Thyroid gland (tissue), 4 donors: ENCODE data around the gene USP17L29. TPM values are rescaled to one million over a fixed set of nuclear protein-coding genes. Genes with fewer than 3 reads are reported as not detected.
"Not testable (repeated sequence)": the region's sequence is repeated elsewhere in the genome, so short reads cannot be mapped to it uniquely, and the experiment has no call there.

Experiments
- DNase-seq, 2 donors: peaks; one replicate each; pipeline ENCODE4 v3.0.0-alpha.2; 2019
- H3K27ac ChIP-seq, 3 donors: fragments of 200-600 bp; sonication (generic); 1 replicate in 2 of 3; 2 replicates in 1 of 3; pipeline ENCODE4 v1.5.1; 2016 to 2019; ENCODE audit warnings: mild to moderate bottlenecking in 1 of 3, moderate library complexity in 1 of 3
- H3K27me3 ChIP-seq: fragments of 200-600 bp; sonication (generic); one replicate; pipeline ENCODE4 v1.5.1; 2019
- H3K36me3 ChIP-seq, 2 donors: fragments of 200-600 bp; sonication (generic); one replicate each; pipeline ENCODE4 v1.5.1; 2016 to 2019
- H3K4me1 ChIP-seq, 2 donors: fragments of 200-600 bp; sonication (generic); one replicate each; pipeline ENCODE4 v1.5.1; 2017 to 2019
- H3K4me3 ChIP-seq, 3 donors: fragments of 200-600 bp; sonication (generic); replicated peaks in 1 of 3; 1 replicate in 2 of 3; 2 replicates in 1 of 3; pipeline ENCODE4 v1.5.1; 2016; ENCODE audit warnings: mild to moderate bottlenecking in 1 of 3
- H3K9me3 ChIP-seq: fragments of 200-600 bp; sonication (generic); one replicate; pipeline ENCODE4 v1.5.1; 2017
- CTCF ChIP-seq, 6 experiments: fragments of 200-600 bp in 3 of 6; fragments of 450-650 bp in 3 of 6; sonication (generic) in 3 of 6; IDR thresholded peaks; one replicate each; pipeline ENCODE4 v1.5.1; 2016 to 2019; ENCODE audit warnings: antibody characterized with exemption in 6 of 6, mild to moderate bottlenecking in 2 of 6, inconsistent platforms in 1 of 6, moderate library complexity in 1 of 6
- POLR2A ChIP-seq, 2 donors: fragments of 450-650 bp; IDR thresholded peaks; one replicate each; pipeline ENCODE4 v1.6.1; 2017; ENCODE audit warnings: antibody characterized with exemption in 2 of 2, mild to moderate bottlenecking in 2 of 2, moderate library complexity in 1 of 2
- WGBS, 2 donors: methylation state at CpG; one replicate each; pipeline ENCODE4 v1.1.5; 2017; 5-methylcytosine and 5-hydroxymethylcytosine counted together
- intact Hi-C: fragments of 100-400 bp; cut with DNase I; formaldehyde crosslinking; loops from one replicate; pipeline ENCODE4 v1.15.1; 2023
- total RNA-seq, 4 donors: library from RNA; depleted of rRNA; stranded (reverse); fragments of >200 nt; gene quantifications; one replicate each; pipeline ENCODE4 v1.2.3, GENCODE V29; 2016

Gene USP17L29
- total RNA-seq, 4 donors from 2014 or later, result not detected

- H3K9me3 ChIP-seq, intact Hi-C loops, H3K27me3 ChIP-seq, H3K4me3 ChIP-seq, H3K27ac ChIP-seq, H3K4me1 ChIP-seq, H3K36me3 ChIP-seq: not testable (repeated sequence)
- WGBS, 2 donors, result 51 to 68% methylated on average over 15 to 18 of the region's 36 CpGs
- peak; percentile 61 to 62 for DNase-seq
- peak; percentile 28 to 70 (median 52) for TF ChIP-seq CTCF (IDR thresholded peaks at IDR 0.05)
These were observed 27.6 kb downstream of the USP17L29 start for GRCh38 chr4:9381012-9381534.

- TF ChIP-seq CTCF (IDR thresholded peaks at IDR 0.05) (no peak), POLR2A (IDR thresholded peaks at IDR 0.05) (no peak)
- no peak overlapping the region for H3K27ac ChIP-seq
- intact Hi-C loops, result no loop called here
- no peak for DNase-seq
- H3K27me3 ChIP-seq, result no peaks in the 10 kb centered on the region
- WGBS, 2 donors, result 90 to 92% methylated on average over 1 of the region's 1 CpG
- H3K4me1 ChIP-seq, result peaks cover 0 to 7% of the 10 kb centered on the region in 2 donors
- no peak overlapping the region for H3K4me3 ChIP-seq
- no peaks in the 10 kb centered on the region for H3K9me3 ChIP-seq
- H3K36me3 ChIP-seq, result no peaks in the 10 kb centered on the region
These were observed 30.7 kb downstream of the USP17L29 start for GRCh38 chr4:9384126-9384525.

DNA sequence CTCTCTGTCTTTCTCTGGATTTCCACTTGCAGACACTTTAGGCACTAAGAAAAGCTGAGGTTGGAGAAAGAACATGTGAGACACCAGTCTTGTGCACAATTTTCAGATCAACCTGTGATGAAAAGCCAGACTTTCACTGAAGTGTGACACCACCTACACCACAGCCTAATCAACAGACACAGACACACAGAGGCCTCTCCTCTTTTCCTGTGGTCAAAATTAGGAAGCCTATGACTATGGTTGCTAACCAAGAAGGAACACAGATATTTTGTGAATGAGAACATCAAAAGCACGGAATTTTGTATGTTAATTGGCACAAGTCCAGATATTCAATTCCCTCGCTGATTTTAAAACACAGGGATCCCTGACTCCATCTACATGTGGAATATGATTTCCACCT is 35.6 kb downstream of the USP17L29 start:
- H3K27ac ChIP-seq, H3K27me3 ChIP-seq, H3K4me3 ChIP-seq, intact Hi-C loops, DNase-seq, H3K4me1 ChIP-seq, H3K36me3 ChIP-seq, H3K9me3 ChIP-seq: not testable (repeated sequence)
- WGBS, 2 donors, result 62 to 71% methylated on average over 2 of the region's 2 CpGs

Other genes with a start within 250 kb of the USP17L29 start
- gene FAM90A26, start 183.2 kb upstream of the USP17L29 start, total RNA-seq, result not detected
- gene USP17L10, start 143.0 kb upstream of the USP17L29 start, total RNA-seq, result not detected
- not detected for gene USP17L11, start 138.2 kb upstream of the USP17L29 start, total RNA-seq
- not detected for gene USP17L12, start 133.5 kb upstream of the USP17L29 start, total RNA-seq
- gene USP17L13, start 128.7 kb upstream of the USP17L29 start, total RNA-seq, result not detected
- gene USP17L15, start 119.3 kb upstream of the USP17L29 start, total RNA-seq, result not detected
- not detected for gene USP17L17, start 109.8 kb upstream of the USP17L29 start, total RNA-seq
- not detected for gene USP17L18, start 105.0 kb upstream of the USP17L29 start, total RNA-seq
- not detected for gene USP17L19, start 100.3 kb upstream of the USP17L29 start, total RNA-seq
- not detected for gene USP17L20, start 95.5 kb upstream of the USP17L29 start, total RNA-seq
- gene USP17L21, start 90.8 kb upstream of the USP17L29 start, total RNA-seq, result not detected
- gene USP17L22, start 86.0 kb upstream of the USP17L29 start, total RNA-seq, result not detected
- not detected for gene USP17L24, start 28.5 kb upstream of the USP17L29 start, total RNA-seq
- gene USP17L25, start 23.7 kb upstream of the USP17L29 start, total RNA-seq, result not detected
- gene USP17L26, start 19.0 kb upstream of the USP17L29 start, total RNA-seq, result not detected
- not detected for gene USP17L5, start 14.2 kb upstream of the USP17L29 start, total RNA-seq
- not detected for gene USP17L27, start 9.5 kb upstream of the USP17L29 start, total RNA-seq
- gene USP17L28, start 4.7 kb upstream of the USP17L29 start, total RNA-seq, result not detected
- not detected for gene USP17L30, start 9.5 kb downstream of the USP17L29 start, total RNA-seq
- gene DEFB131A, start 90.8 kb downstream of the USP17L29 start, total RNA-seq, result not detected